Mesenchymal stem cell (in vitro differentiated cells and primary cell): ENCODE results near the gene DSCAM.

Source experiments
- DNase-seq: peaks from one replicate; pipeline ENCODE4 v3.0.0-alpha.2; 2013
- H2AFZ ChIP-seq: one replicate; pipeline ENCODE4 v1.6.1; 2013; ENCODE audit warnings: low read depth, mild to moderate bottlenecking, control low read depth, inconsistent platforms, low read length, moderate library complexity
- H2AK5ac ChIP-seq: 2 replicates; pipeline ENCODE4 v1.6.1; 2013; ENCODE audit warnings: low read length, moderate library complexity, mild to moderate bottlenecking, inconsistent platforms; ENCODE audit not compliant: severe bottlenecking
- H2BK120ac ChIP-seq: one replicate; pipeline ENCODE4 v1.6.1; 2013; ENCODE audit warnings: low read depth, mild to moderate bottlenecking, inconsistent platforms, low read length, moderate library complexity
- H2BK12ac ChIP-seq, 2 experiments: one replicate each; pipeline ENCODE4 v1.6.1; 2013; ENCODE audit warnings: inconsistent platforms in 2 of 2, low read length in 2 of 2, mild to moderate bottlenecking in 2 of 2, moderate library complexity in 2 of 2, control low read depth in 1 of 2
- H2BK15ac ChIP-seq: one replicate; pipeline ENCODE4 v1.6.1; 2013; ENCODE audit warnings: mild to moderate bottlenecking, low read depth, inconsistent platforms; ENCODE audit not compliant: poor library complexity, severe bottlenecking
- H2BK5ac ChIP-seq: 2 replicates; pipeline ENCODE4 v1.6.1; 2013; ENCODE audit warnings: low read depth, mild to moderate bottlenecking, low read length, control low read depth, inconsistent platforms; ENCODE audit not compliant: poor library complexity, severe bottlenecking
- H3K14ac ChIP-seq, 2 experiments: one replicate each; pipeline ENCODE4 v1.6.1; 2013; ENCODE audit warnings: inconsistent platforms in 2 of 2, low read length in 2 of 2, control low read depth in 1 of 2, mild to moderate bottlenecking in 1 of 2, moderate library complexity in 1 of 2
- H3K18ac ChIP-seq, 2 experiments: one replicate each; pipeline ENCODE4 v1.6.1; 2013; ENCODE audit warnings: inconsistent platforms in 2 of 2, low read length in 2 of 2, control low read depth in 1 of 2, low read depth in 1 of 2, mild to moderate bottlenecking in 1 of 2
- H3K23ac ChIP-seq, 2 experiments: one replicate each; pipeline ENCODE4 v1.6.1; 2013; ENCODE audit warnings: inconsistent platforms in 2 of 2, low read length in 2 of 2, mild to moderate bottlenecking in 2 of 2, moderate library complexity in 2 of 2, control low read depth in 1 of 2
- H3K27ac ChIP-seq: 2 replicates; pipeline ENCODE4 v1.5.1; 2013; ENCODE audit warnings: mild to moderate bottlenecking, moderate library complexity, low read length, control low read depth, inconsistent platforms; ENCODE audit not compliant: poor library complexity, severe bottlenecking
- H3K27me3 ChIP-seq, 2 experiments: 2 replicates each; pipeline versions ENCODE4 v1.6.1 to v1.7.0; 2013; ENCODE audit warnings: low read length in 2 of 2, mild to moderate bottlenecking in 2 of 2, moderate library complexity in 2 of 2, control low read depth in 1 of 2, inconsistent platforms in 1 of 2; ENCODE audit not compliant: control insufficient read depth in 1 of 2, insufficient read depth in 1 of 2
- H3K36me3 ChIP-seq, 2 experiments: 2 replicates each; pipeline versions ENCODE4 v1.6.1 to v1.7.0; 2013; ENCODE audit warnings: low read length in 2 of 2, control low read depth in 1 of 2, inconsistent platforms in 1 of 2, low read depth in 1 of 2, mild to moderate bottlenecking in 1 of 2; ENCODE audit not compliant: insufficient read depth in 2 of 2, control insufficient read depth in 1 of 2
- H3K4ac ChIP-seq, 2 experiments: one replicate each; pipeline ENCODE4 v1.6.1; 2013; ENCODE audit warnings: inconsistent platforms in 2 of 2, low read length in 2 of 2, mild to moderate bottlenecking in 2 of 2, moderate library complexity in 2 of 2, control low read depth in 1 of 2, low read depth in 1 of 2
- H3K4me1 ChIP-seq: 2 replicates; pipeline ENCODE4 v1.6.1; 2013; ENCODE audit warnings: low read depth, low read length, control low read depth; ENCODE audit not compliant: control insufficient read depth, insufficient read depth
- H3K4me2 ChIP-seq: 2 replicates; pipeline ENCODE4 v1.6.1; 2013; ENCODE audit warnings: low read length, mild to moderate bottlenecking, inconsistent platforms; ENCODE audit not compliant: poor library complexity, severe bottlenecking
- H3K4me3 ChIP-seq, 2 experiments: 2 replicates each; pipeline versions ENCODE4 v1.5.1 to v1.7.0; 2013; ENCODE audit warnings: low read length in 2 of 2, mild to moderate bottlenecking in 2 of 2, control low read depth in 1 of 2, low read depth in 1 of 2; ENCODE audit not compliant: insufficient read depth in 1 of 2
- H3K79me1 ChIP-seq: replicated peaks from 2 replicates; pipeline ENCODE4 v1.6.1; 2013; ENCODE audit warnings: mild to moderate bottlenecking, control low read depth, low read length, inconsistent platforms; ENCODE audit not compliant: poor library complexity, severe bottlenecking
- H3K9ac ChIP-seq: 2 replicates; pipeline ENCODE4 v1.7.0; 2013; ENCODE audit warnings: mild to moderate bottlenecking, low read length, moderate library complexity
- H3K9me3 ChIP-seq: 2 replicates; pipeline ENCODE4 v1.7.0; 2013; ENCODE audit warnings: mild to moderate bottlenecking, low read length; ENCODE audit not compliant: control insufficient read depth
- H4K8ac ChIP-seq: one replicate; pipeline ENCODE4 v1.6.1; 2013; ENCODE audit warnings: inconsistent platforms, mild to moderate bottlenecking, low read length, moderate library complexity
- H4K91ac ChIP-seq: one replicate; pipeline ENCODE4 v1.6.1; 2013; ENCODE audit warnings: mild to moderate bottlenecking, low read length, inconsistent platforms
- WGBS: methylation state at CpG from one replicate; pipeline ENCODE4 v1.1.7; 2013; ENCODE audit warnings: mixed read lengths; 5-methylcytosine and 5-hydroxymethylcytosine counted together

DSCAM gene

GRCh38 chr21:39968010-39968409, 878.9 kb downstream of the DSCAM start:
- H3K36me3 ChIP-seq = no peaks in the 10 kb centered on the region
- H4K91ac ChIP-seq = no peak overlapping the region

GRCh38 chr21:39966786-39967185, 880.2 kb downstream of the DSCAM start:
- Histone ChIP-seq H2BK12ac (no peak overlapping the region), H3K9ac (no peak overlapping the region), H2BK5ac (no peak overlapping the region), H3K4me3 (no peak overlapping the region), H2AK5ac (no peak overlapping the region), H3K79me1 (no peaks in the 10 kb centered on the region), H3K9me3 (peaks cover 7% of the 10 kb centered on the region), H3K36me3 (no peaks in the 10 kb centered on the region), H3K27ac (no peak overlapping the region), H2AFZ (no peak overlapping the region), H3K4ac (no peak overlapping the region), H3K18ac (no peak overlapping the region), H3K4me1 (no peaks in the 10 kb centered on the region), H4K91ac (no peak overlapping the region), H2BK120ac (no peak overlapping the region), H2BK15ac (no peak overlapping the region), H3K27me3 (no peaks in the 10 kb centered on the region), H3K14ac (no peak overlapping the region), H3K4me2 (no peak overlapping the region), H4K8ac (no peak overlapping the region), H3K23ac (no peak overlapping the region)
- no peak for DNase-seq
- 48% methylated on average over 2 of the region's 3 CpGs for WGBS

More at GRCh38 chr21:39968010-39968409, 878.9 kb downstream of the DSCAM start:
- H2BK15ac ChIP-seq = no peak overlapping the region
- H3K4me2 ChIP-seq = no peak overlapping the region
- H3K79me1 ChIP-seq = no peaks in the 10 kb centered on the region
- H2BK120ac ChIP-seq = no peak overlapping the region
- H3K14ac ChIP-seq = no peak overlapping the region
- H3K23ac ChIP-seq = no peak overlapping the region
- H3K9ac ChIP-seq = no peak overlapping the region
- H3K9me3 ChIP-seq = peaks cover 7% of the 10 kb centered on the region
- no peak overlapping the region for H2AK5ac ChIP-seq
- no peak overlapping the region for H3K18ac ChIP-seq
- H2AFZ ChIP-seq = no peak overlapping the region
- DNase-seq = no peak
- no peaks in the 10 kb centered on the region for H3K4me1 ChIP-seq
- H2BK12ac ChIP-seq = no peak overlapping the region
- no peak overlapping the region for H2BK5ac ChIP-seq
- no peaks in the 10 kb centered on the region for H3K27me3 ChIP-seq
- no peak overlapping the region for H3K27ac ChIP-seq
- H4K8ac ChIP-seq = no peak overlapping the region
- H3K4ac ChIP-seq = no peak overlapping the region
- WGBS = 87% methylated on average over 2 of the region's 2 CpGs
- H3K4me3 ChIP-seq = no peak overlapping the region

DNA sequence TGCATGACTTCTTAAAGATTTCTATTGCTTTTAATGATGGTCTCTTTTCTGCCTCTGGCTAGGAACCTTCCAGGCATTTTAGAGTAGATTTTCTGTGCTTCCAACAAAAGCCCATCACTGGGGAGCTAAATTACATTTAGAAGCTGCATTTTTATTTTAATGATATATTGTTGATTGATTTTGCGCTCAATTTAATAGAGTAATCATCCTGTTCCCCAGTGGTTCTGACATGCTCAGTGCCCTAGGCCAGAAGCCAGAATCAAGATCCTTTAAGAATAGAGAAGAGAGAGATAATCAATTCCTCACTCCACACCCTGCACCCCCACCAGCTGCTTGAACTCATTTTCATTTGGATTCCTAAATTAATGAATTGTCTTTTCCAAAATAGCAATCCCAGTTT, 881.9 kb downstream of the DSCAM start:
- Histone ChIP-seq H3K14ac (no peak overlapping the region), H3K9me3 (peaks cover 17% of the 10 kb centered on the region), H3K79me1 (no peaks in the 10 kb centered on the region), H4K91ac (no peak overlapping the region), H3K27ac (no peak overlapping the region), H3K9ac (no peak overlapping the region), H3K23ac (no peak overlapping the region), H4K8ac (no peak overlapping the region), H3K27me3 (no peaks in the 10 kb centered on the region), H2AK5ac (no peak overlapping the region), H2AFZ (no peak overlapping the region), H2BK15ac (no peak overlapping the region), H3K36me3 (no peaks in the 10 kb centered on the region), H3K4me3 (no peak overlapping the region), H3K4me1 (no peaks in the 10 kb centered on the region), H2BK12ac (no peak overlapping the region), H3K18ac (no peak overlapping the region), H2BK5ac (no peak overlapping the region), H3K4me2 (no peak overlapping the region), H2BK120ac (no peak overlapping the region), H3K4ac (no peak overlapping the region)
- WGBS = no CpG with 5 or more reads among the region's 1 CpG
- DNase-seq = no peak

DNA sequence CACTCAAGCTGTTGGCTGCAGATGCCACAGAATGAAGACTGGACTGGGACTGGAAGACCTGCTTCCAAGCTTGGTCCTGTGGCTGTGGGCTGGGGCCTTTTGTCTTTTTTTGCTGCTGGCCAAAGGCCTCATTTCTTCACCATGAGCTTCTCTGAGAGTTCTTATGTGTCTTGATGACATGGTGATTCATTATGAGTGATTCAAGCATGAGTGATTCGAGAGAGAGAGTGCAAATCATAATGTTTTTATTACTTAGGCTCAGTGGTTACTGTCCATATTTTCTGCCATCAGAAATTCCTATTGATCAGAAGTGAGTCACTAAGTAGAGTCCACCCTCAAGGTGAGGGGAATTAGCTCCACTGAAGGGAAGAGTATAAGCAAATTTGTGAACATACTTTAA, 885.7 kb downstream of the DSCAM start:
- Histone ChIP-seq H3K27ac (no peak overlapping the region), H3K4me3 (no peak overlapping the region), H2AFZ (no peak overlapping the region), H4K8ac (no peak overlapping the region), H2BK15ac (no peak overlapping the region), H4K91ac (no peak overlapping the region), H3K4ac (no peak overlapping the region), H3K36me3 (no peaks in the 10 kb centered on the region), H3K27me3 (no peaks in the 10 kb centered on the region), H3K4me2 (no peak overlapping the region), H3K9ac (no peak overlapping the region), H2BK120ac (no peak overlapping the region), H2BK5ac (no peak overlapping the region), H3K14ac (no peak overlapping the region), H3K9me3 (peaks cover 23% of the 10 kb centered on the region), H3K79me1 (no peaks in the 10 kb centered on the region), H3K23ac (no peak overlapping the region), H2BK12ac (no peak overlapping the region), H2AK5ac (no peak overlapping the region), H3K4me1 (no peaks in the 10 kb centered on the region), H3K18ac (no peak overlapping the region)
- no peak for DNase-seq
- 60% methylated on average over 1 of the region's 1 CpG for WGBS
